ENCODE data around the gene DRC3.

DRC3 gene

GRCh38 chr17:18028114-18028951, 55.7 kb downstream of the DRC3 start:
- DNase-seq = no peak

GRCh38 chr17:18028952-18029540, 56.4 kb downstream of the DRC3 start:
- no peak for DNase-seq

GRCh38 chr17:18031955-18032354, 59.3 kb downstream of the DRC3 start:
- no peak for DNase-seq

- DNase-seq = no peak
Measured at GRCh38 chr17:18033442-18034099, 60.9 kb downstream of the DRC3 start.

- DNase-seq = no peak
Measured at GRCh38 chr17:18035704-18036103, 63.0 kb downstream of the DRC3 start.

- DNase-seq = no peak
Measured at GRCh38 chr17:18037486-18037885, 64.8 kb downstream of the DRC3 start.

GRCh38 chr17:18038149-18038850, 65.6 kb downstream of the DRC3 start:
- DNase-seq = no peak

GRCh38 chr17:18038861-18039534, 66.3 kb downstream of the DRC3 start, which contains the start of the genes ATPAF2 and GID4:
ATPAF2 (minus strand) TSS chr17:18039168; CDS start chr17:18039013, 155 bp downstream.
GID4 (plus strand) TSS chr17:18039408; CDS start chr17:18039465, 57 bp downstream.
- DNase-seq = peak; percentile 100

GRCh38 chr17:18039535-18040260, 67.0 kb downstream of the DRC3 start:
- no peak for DNase-seq

GRCh38 chr17:18040261-18040858, 67.7 kb downstream of the DRC3 start:
- DNase-seq = no peak

GRCh38 chr17:18041776-18042175, 69.1 kb downstream of the DRC3 start:
- no peak for DNase-seq

GRCh38 chr17:18042983-18043382, 70.3 kb downstream of the DRC3 start:
- no peak for DNase-seq

GRCh38 chr17:18043491-18043890, 70.8 kb downstream of the DRC3 start:
- DNase-seq = no peak

GRCh38 chr17:18044609-18045008, 71.9 kb downstream of the DRC3 start:
- DNase-seq = no peak

GRCh38 chr17:18045691-18046350, 73.2 kb downstream of the DRC3 start:
- DNase-seq = no peak

GRCh38 chr17:18055597-18055996, 82.9 kb downstream of the DRC3 start:
- no peak for DNase-seq

GRCh38 chr17:18056214-18056613, 83.6 kb downstream of the DRC3 start:
- no peak for DNase-seq

GRCh38 chr17:18059283-18059682, 86.6 kb downstream of the DRC3 start:
- no peak for DNase-seq

GRCh38 chr17:18064053-18064452, 91.4 kb downstream of the DRC3 start:
- no peak for DNase-seq

- no peak for DNase-seq
Measured at GRCh38 chr17:18065546-18065945, 92.9 kb downstream of the DRC3 start.

Data from activated effector memory CD4-positive, alpha-beta T cell treated with Interleukin-2 at 50 U/mL for 16 hours (primary cell).